ENCODE results near the gene CYP2U1. TPM values are rescaled to one million over a fixed set of nuclear protein-coding genes. Genes with fewer than 3 reads are reported as not detected.

The CYP2U1 gene
- total RNA-seq, 1 donor from 2014 or later: 7.8 TPM

DNA sequence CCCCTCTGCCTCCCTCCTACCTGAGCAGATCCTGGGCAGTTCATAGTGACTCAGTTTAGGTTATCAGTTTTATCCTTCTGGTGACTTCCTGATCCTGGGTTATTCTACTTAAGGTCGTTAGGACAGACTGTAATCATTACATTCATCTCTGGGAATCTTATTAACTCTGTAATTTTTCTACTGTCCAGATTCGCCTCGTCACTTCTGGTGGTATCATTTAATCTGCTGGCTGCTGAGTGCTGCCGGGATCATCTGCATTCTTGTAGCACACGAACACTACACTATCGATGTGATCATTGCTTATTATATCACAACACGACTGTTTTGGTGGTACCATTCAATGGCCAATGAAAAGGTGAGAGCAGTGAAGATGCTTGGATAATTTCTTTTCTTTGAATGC is 23.0 kb upstream of the CYP2U1 start:
- Mint-ChIP-seq H3K4me1 (ENCODE audit: unreplicated experiment) (peaks cover 5% of the 10 kb centered on the region), H3K36me3 (peaks cover 22% of the 10 kb centered on the region), H3K27ac (no peak overlapping the region), H3K27me3 (no peaks in the 10 kb centered on the region), H3K4me3 (no peak overlapping the region), H3K9me3 (no peaks in the 10 kb centered on the region)
- TF ChIP-seq, protein P1, sequence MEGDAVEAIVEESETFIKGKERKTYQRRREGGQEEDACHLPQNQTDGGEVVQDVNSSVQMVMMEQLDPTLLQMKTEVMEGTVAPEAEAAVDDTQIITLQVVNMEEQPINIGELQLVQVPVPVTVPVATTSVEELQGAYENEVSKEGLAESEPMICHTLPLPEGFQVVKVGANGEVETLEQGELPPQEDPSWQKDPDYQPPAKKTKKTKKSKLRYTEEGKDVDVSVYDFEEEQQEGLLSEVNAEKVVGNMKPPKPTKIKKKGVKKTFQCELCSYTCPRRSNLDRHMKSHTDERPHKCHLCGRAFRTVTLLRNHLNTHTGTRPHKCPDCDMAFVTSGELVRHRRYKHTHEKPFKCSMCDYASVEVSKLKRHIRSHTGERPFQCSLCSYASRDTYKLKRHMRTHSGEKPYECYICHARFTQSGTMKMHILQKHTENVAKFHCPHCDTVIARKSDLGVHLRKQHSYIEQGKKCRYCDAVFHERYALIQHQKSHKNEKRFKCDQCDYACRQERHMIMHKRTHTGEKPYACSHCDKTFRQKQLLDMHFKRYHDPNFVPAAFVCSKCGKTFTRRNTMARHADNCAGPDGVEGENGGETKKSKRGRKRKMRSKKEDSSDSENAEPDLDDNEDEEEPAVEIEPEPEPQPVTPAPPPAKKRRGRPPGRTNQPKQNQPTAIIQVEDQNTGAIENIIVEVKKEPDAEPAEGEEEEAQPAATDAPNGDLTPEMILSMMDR (conservative IDR thresholded peaks at IDR 0.05): no peak
- DNase-seq (ENCODE audit: extremely low spot score, unreplicated experiment): no peak

DNA sequence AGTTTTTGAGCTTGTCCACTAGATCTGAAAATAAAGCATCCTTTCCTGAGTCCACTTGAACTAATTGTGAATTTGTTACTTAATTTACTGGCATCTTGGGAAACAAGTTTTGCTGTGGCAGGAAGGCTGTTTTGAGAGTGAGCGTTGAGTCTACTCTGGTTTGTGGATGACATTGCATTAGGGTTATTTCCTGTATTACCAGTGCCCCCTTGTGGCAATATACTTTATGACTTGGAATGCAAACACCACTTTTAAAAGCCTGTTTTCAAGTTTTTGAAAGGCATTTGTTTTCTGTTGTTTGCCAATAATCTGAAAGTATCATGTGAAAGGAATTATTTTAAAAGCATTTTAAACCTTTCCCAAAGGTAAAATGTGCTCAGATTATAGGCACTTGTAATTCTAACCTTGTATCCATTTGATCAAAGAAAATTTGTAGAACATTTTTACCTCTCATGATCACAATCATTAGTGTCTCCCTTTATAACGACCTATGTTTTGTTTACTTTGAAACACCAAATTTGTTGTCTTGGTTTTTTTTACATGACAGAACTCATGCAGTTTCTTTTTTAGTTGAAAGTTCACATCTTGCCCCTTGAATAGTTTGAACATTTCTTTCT is 18.0 kb upstream of the CYP2U1 start:
- H3K27ac Mint-ChIP-seq: peak overlapping the region; percentile 69
- no peaks in the 10 kb centered on the region for H3K27me3 Mint-ChIP-seq
- peaks cover 10% of the 10 kb centered on the region for H3K36me3 Mint-ChIP-seq
- TF ChIP-seq, protein P1 (conservative IDR thresholded peaks at IDR 0.05): peak; percentile 92
- no peak overlapping the region for H3K4me3 Mint-ChIP-seq
- H3K9me3 Mint-ChIP-seq: no peaks in the 10 kb centered on the region
- no peak for DNase-seq (ENCODE audit: extremely low spot score, unreplicated experiment)
- peaks cover 5% of the 10 kb centered on the region for H3K4me1 Mint-ChIP-seq (ENCODE audit: unreplicated experiment)

DNA sequence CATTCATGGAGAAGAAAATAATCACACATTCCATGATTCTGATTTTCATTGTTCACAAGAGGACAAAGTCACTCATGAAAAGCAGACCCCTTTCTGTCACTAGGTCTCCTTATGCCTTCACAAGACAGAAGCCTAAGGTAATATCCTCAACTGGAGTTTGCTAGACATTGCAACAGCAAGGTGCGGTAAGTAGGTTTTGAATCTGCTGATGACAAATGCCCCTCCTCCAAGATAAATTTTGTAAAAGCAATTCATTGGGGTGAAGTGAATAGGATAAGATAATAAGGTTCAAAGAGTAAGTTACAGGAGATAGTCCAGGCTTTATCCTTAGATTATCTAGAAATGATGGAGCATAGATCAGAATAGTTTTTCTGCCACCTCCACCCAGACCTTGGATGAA is 16.1 kb upstream of the CYP2U1 start:
- DNase-seq (ENCODE audit: extremely low spot score, unreplicated experiment): no peak
- Mint-ChIP-seq H3K27me3 (no peaks in the 10 kb centered on the region), H3K27ac (no peak overlapping the region), H3K36me3 (no peaks in the 10 kb centered on the region), H3K4me1 (ENCODE audit: unreplicated experiment) (peaks cover 5% of the 10 kb centered on the region), H3K4me3 (no peak overlapping the region), H3K9me3 (no peaks in the 10 kb centered on the region)
- TF ChIP-seq, protein P1 (conservative IDR thresholded peaks at IDR 0.05): no peak

DNA sequence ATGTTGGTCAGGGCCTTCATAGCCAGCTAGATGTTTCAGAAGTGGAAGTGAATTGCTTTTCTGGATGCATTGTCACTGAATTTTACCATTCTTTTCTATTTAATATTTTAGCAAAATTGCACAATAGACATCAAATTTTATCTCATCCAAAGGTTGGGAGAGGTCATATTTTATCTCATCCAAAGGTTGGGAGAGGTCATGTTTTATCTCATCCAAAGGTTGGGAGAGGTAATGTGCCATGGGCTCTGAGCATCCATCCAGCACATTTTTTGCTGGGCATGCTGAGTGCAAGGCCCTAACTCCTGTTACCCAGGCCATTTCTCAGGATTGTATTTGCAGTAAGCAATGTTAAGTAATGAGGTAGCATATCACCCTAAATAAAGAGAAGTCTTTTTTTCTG is 14.7 kb upstream of the CYP2U1 start:
- H3K4me1 Mint-ChIP-seq (ENCODE audit: unreplicated experiment): peaks cover under 1% of the 10 kb centered on the region
- TF ChIP-seq, protein P1 (conservative IDR thresholded peaks at IDR 0.05): no peak

DNA sequence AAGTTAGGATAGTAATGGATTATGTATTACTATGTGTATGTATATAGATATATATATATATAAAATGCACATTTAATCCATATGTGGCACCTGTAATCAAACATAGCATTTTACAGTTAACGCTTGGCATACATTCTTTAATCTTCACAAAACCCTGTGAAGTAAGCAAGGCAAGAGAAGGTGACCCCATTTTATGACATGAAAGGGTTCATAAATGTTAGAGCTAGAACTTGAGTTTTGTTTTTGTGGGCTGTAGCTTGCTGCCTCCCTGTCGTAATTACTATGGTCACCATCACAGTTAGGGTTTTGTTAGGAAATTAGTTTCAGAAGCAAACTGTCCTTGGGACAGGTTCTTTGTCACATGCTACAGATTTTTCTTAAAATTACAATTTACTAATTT is 13.8 kb upstream of the CYP2U1 start:
- Mint-ChIP-seq H3K27me3 (no peaks in the 10 kb centered on the region), H3K9me3 (no peaks in the 10 kb centered on the region), H3K4me3 (no peak overlapping the region), H3K27ac (no peak overlapping the region), H3K36me3 (no peaks in the 10 kb centered on the region), H3K4me1 (ENCODE audit: unreplicated experiment) (no peaks in the 10 kb centered on the region)
- no peak for DNase-seq (ENCODE audit: extremely low spot score, unreplicated experiment)
- TF ChIP-seq, protein P1 (conservative IDR thresholded peaks at IDR 0.05): no peak

More for the DNA sequence above, 14.7 kb upstream of the CYP2U1 start:
- no peaks in the 10 kb centered on the region for H3K27me3 Mint-ChIP-seq
- no peak for DNase-seq (ENCODE audit: extremely low spot score, unreplicated experiment)
- H3K36me3 Mint-ChIP-seq: no peaks in the 10 kb centered on the region
- no peaks in the 10 kb centered on the region for H3K9me3 Mint-ChIP-seq
- no peak overlapping the region for H3K27ac Mint-ChIP-seq
- H3K4me3 Mint-ChIP-seq: no peak overlapping the region
